Hematopoietic multipotent progenitor cell (in vitro differentiated cells): Measurements from ENCODE around the gene ALDH9A1. TPM values are rescaled to one million over a fixed set of nuclear protein-coding genes. Genes with fewer than 3 reads are reported as not detected.
"Not testable (repeated sequence)": the region's sequence is repeated elsewhere in the genome, so short reads cannot be mapped to it uniquely, and the experiment has no call there.

Experiments
- DNase-seq, 3 donors: peaks; one replicate each; pipeline ENCODE4 v3.0.0-alpha.2; 2011 to 2015; ENCODE audit warnings: low read depth in 2 of 3, low spot score in 2 of 3
- total RNA-seq: library from RNA; depleted of rRNA; stranded (reverse); fragments of >200 nt; gene quantifications from one replicate; pipeline ENCODE4 v1.2.3, GENCODE V29; 2012

ALDH9A1 gene
- total RNA-seq, 1 donor = 22.9 TPM

- no peak for DNase-seq
Observed at GRCh38 chr1:165688046-165688445, 10.3 kb downstream of the ALDH9A1 start.

GRCh38 chr1:165686971-165687433, 11.4 kb downstream of the ALDH9A1 start:
- DNase-seq = no peak

- peak in 2 of 3 donors; percentile 36 to 48 for DNase-seq
Observed at GRCh38 chr1:165686121-165686970, 12.0 kb downstream of the ALDH9A1 start.

- no peak for DNase-seq
Observed at GRCh38 chr1:165683848-165684485, 14.4 kb downstream of the ALDH9A1 start.

- DNase-seq = not testable (repeated sequence)
Observed at GRCh38 chr1:165680773-165681172, 17.6 kb downstream of the ALDH9A1 start.

- no peak for DNase-seq
Observed at GRCh38 chr1:165680303-165680702, 18.1 kb downstream of the ALDH9A1 start.

- DNase-seq = no peak
Observed at GRCh38 chr1:165679282-165680036, 18.9 kb downstream of the ALDH9A1 start.

- no peak for DNase-seq
Observed at GRCh38 chr1:165678509-165678908, 19.9 kb downstream of the ALDH9A1 start.

GRCh38 chr1:165675794-165676193, 22.6 kb downstream of the ALDH9A1 start:
- DNase-seq = no peak

- peak in 1 of 3 donors; percentile 16 for DNase-seq
Observed at GRCh38 chr1:165674599-165674998, 23.8 kb downstream of the ALDH9A1 start.

- DNase-seq = no peak
Observed at GRCh38 chr1:165671526-165671925, 26.8 kb downstream of the ALDH9A1 start.

- no peak for DNase-seq
Observed at GRCh38 chr1:165668184-165668583, 30.2 kb downstream of the ALDH9A1 start.

- no peak for DNase-seq
Observed at GRCh38 chr1:165666152-165666825, 32.1 kb downstream of the ALDH9A1 start.

- no peak for DNase-seq
Observed at GRCh38 chr1:165662186-165662585, 36.2 kb downstream of the ALDH9A1 start.

GRCh38 chr1:165661703-165662102, 36.7 kb downstream of the ALDH9A1 start:
- DNase-seq = no peak

GRCh38 chr1:165659581-165659895, 38.8 kb downstream of the ALDH9A1 start:
- DNase-seq = no peak

- DNase-seq = not testable (repeated sequence)
Observed at GRCh38 chr1:165658766-165659580, 39.4 kb downstream of the ALDH9A1 start.

- DNase-seq = no peak
Observed at GRCh38 chr1:165650981-165651625, 47.3 kb downstream of the ALDH9A1 start.

- DNase-seq = no peak
Observed at GRCh38 chr1:165648919-165649572, 49.3 kb downstream of the ALDH9A1 start.
